Naive B cell (primary cell): ENCODE measurements around the gene NR2E1. TPM values are rescaled to one million over a fixed set of nuclear protein-coding genes. Genes with fewer than 3 reads are reported as not detected.

Source experiments
- ATAC-seq, 2 donors: fragments of 150-1000 bp; cut with Tn5 transposase; 2 replicates each; pipeline ENCODE4 v1.10.0; 2021; ENCODE audit warnings: low read depth in 2 of 2, mild to moderate bottlenecking in 2 of 2, moderate library complexity in 2 of 2
- DNase-seq: peaks from one replicate; pipeline ENCODE4 v3.0.0; 2022
- H3K27ac Mint-ChIP-seq, 6 donors: one replicate each; pipeline ENCODE4 v1.8.0; 2020 to 2022; ENCODE audit warnings: mild to moderate bottlenecking in 6 of 6, mixed read lengths in 6 of 6, moderate library complexity in 5 of 6, inconsistent platforms in 2 of 6
- H3K27me3 Mint-ChIP-seq, 3 donors: one replicate each; pipeline ENCODE4 v1.8.0; 2021 to 2022; ENCODE audit warnings: mixed read lengths in 3 of 3, mild to moderate bottlenecking in 1 of 3
- H3K36me3 Mint-ChIP-seq, 2 donors: one replicate each; pipeline ENCODE4 v1.8.0; 2020 to 2022; ENCODE audit warnings: mixed read lengths in 2 of 2, inconsistent platforms in 1 of 2, mild to moderate bottlenecking in 1 of 2
- H3K4me1 Mint-ChIP-seq, 3 donors: one replicate each; pipeline ENCODE4 v1.8.0; 2020 to 2022; ENCODE audit warnings: mixed read lengths in 3 of 3, inconsistent platforms in 1 of 3, mild to moderate bottlenecking in 1 of 3, moderate library complexity in 1 of 3
- H3K4me3 Mint-ChIP-seq, 8 donors: one replicate each; pipeline ENCODE4 v1.8.0; 2020 to 2022; ENCODE audit warnings: mild to moderate bottlenecking in 8 of 8, mixed read lengths in 8 of 8, moderate library complexity in 8 of 8, inconsistent platforms in 2 of 8
- H3K9me3 Mint-ChIP-seq, 7 donors: one replicate each; pipeline ENCODE4 v1.8.0; 2020 to 2022; ENCODE audit warnings: mixed read lengths in 7 of 7, mild to moderate bottlenecking in 5 of 7, inconsistent platforms in 2 of 7, moderate library complexity in 1 of 7
- polyA plus RNA-seq, 6 donors: library from polyadenylated mRNA; unstranded; fragments of 300-500 nt; fragmentation: Illumina TruSeq; gene quantifications; one replicate each; pipeline ENCODE4 v1.2.3, GENCODE V29; 2021; ENCODE audit warnings: low read depth in 6 of 6

NR2E1 gene
- polyA plus RNA-seq, 6 donors from 2014 or later = not detected

DNA sequence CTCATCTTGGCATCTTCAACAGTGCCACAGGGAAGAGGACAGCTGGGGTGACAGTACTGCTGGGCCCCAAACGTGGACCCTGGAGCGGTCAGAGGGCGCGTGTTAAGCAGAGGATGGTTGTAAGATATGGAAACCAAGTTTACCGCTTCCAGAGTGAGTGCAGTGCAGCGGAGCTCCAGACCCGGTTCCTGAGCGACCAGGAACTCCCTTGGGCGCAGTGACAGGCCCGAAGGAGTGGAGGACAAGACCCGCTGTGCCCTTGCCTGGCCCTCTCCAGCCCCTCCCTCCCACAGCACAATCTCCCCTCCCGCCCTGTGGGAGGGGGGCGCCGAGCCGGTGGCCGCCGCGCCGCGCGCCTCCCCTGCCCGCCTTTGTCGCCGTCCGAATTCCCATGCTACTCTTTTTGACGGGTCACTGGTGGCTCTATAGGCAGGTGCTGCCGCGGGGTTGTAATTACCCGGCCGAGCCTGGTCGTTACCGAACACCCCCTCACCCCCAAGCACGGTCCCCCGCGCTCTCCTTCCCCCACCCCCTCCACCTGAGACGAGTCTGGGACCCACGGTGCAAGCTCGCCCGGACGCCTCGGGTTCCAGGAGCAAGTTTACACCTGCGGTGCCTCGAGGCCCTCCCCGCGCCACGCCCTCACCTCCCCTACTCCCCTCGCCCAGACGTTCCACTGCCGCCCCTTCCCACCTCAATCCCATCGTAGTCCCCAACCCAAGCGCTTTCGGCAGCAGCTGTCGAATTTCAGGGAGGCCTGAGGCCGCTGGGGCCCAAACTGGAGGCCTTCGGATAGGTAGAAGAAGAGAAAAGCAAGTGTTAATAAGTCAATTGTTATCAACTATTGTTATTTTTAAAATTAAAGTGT, 3.9 kb downstream of the NR2E1 start:
- DNase-seq (no peak), ATAC-seq (no peak)
- H3K36me3 Mint-ChIP-seq = peaks cover 0 to 9% of the 10 kb centered on the region in 2 donors
- peak overlapping the region; percentile 71 to 86 (median 80) for H3K4me3 Mint-ChIP-seq
- peaks cover 0 to 10% (median 8%) of the 10 kb centered on the region in 7 donors for H3K9me3 Mint-ChIP-seq
- peaks cover 40 to 66% (median 60%) of the 10 kb centered on the region in 3 donors for H3K4me1 Mint-ChIP-seq
- peak overlapping the region in 3 of 6 donors; percentile 33 to 76 (median 76) for H3K27ac Mint-ChIP-seq
- H3K27me3 Mint-ChIP-seq = peaks cover 67 to 93% (median 82%) of the 10 kb centered on the region in 3 donors

DNA sequence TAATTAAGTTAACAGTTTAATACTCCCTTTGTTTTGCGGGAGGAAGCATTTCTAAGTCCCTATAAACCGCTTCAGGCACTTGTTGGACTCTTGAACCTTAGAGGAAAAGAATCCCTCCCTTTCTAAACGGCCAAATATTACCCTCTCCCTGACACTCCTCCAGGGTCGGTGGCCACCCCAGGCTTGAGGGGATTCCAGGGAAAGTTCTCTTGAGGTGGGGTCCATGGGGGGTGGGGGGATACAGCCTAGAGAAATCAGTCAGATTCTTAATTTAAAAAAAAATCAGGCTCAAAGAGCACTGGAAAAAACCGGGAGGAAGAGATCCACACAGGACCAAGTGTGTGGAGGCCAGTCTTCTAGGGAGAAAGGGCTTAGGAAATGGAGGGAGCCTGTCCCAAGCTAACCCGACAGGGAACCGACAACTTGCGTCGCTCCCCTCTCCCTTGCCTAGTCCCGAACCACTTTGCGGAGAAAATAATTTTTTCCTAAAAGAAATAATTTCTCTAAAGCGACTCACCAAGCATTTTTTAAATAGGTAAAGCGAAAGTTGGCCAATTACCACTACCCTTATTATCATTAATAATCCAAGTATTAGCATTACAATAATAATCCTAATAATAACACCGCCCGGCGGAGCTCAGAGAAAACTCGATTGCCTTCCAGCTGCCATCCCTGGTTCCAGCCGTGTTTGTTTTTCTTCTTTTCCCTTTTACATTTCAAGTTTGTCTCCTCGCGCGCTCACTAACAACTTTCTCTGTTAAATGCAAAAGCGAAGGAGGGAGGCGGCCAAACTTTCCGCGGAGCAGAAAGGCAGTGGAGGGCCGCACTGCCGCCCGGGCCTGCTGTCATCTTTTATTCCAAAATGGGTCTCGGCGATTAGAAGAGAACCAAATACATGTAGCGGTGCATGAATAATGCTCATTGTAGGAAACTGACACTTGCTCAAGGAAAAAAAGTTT, 4.8 kb downstream of the NR2E1 start:
- Mint-ChIP-seq H3K9me3 (peaks cover 0 to 8% (median 6%) of the 10 kb centered on the region in 7 donors), H3K36me3 (peaks cover 0 to 5% of the 10 kb centered on the region in 2 donors), H3K27ac (peak overlapping the region in 3 of 6 donors; percentile 11 to 90 (median 85)), H3K27me3 (peaks cover 67 to 93% (median 86%) of the 10 kb centered on the region in 3 donors), H3K4me1 (peaks cover 38 to 67% (median 60%) of the 10 kb centered on the region in 3 donors), H3K4me3 (peak overlapping the region; percentile 35 to 88 (median 47))
- no peak for ATAC-seq
- DNase-seq = no peak

DNA sequence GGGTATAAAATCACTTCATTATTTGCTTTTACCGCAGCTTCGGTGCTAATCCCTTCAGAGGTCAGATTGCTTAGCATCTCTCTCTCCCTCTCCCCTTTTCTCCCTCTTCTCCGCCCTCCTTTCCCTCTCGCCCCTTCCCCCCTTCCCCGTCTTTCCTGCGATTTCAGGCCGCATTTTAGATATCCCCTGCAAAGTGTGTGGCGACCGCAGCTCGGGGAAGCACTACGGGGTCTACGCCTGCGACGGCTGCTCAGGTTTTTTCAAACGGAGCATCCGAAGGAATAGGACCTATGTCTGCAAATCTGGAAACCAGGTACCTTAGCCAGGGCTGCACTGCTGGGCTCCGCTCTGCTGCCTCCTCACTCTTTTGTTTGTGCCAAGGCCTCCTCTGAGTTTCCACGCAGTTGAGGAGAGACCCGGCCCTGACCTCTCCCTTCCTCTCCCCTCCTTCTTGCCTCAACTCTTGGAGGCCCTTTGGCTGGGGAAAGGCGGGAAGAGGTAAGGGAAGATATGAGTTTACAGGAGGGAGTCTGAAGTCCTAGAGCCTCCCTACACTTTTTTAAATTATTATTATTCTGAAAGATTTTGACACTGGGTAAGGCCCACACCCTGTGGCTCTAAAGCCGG, 5.6 kb downstream of the NR2E1 start:
- ATAC-seq (no peak), DNase-seq (no peak)
- peaks cover 67 to 93% (median 86%) of the 10 kb centered on the region in 3 donors for H3K27me3 Mint-ChIP-seq
- peaks cover 35 to 67% (median 60%) of the 10 kb centered on the region in 3 donors for H3K4me1 Mint-ChIP-seq
- H3K4me3 Mint-ChIP-seq = peak overlapping the region in 3 of 8 donors; percentile 44 to 47 (median 44)
- peaks cover 0 to 5% (median 3%) of the 10 kb centered on the region in 7 donors for H3K9me3 Mint-ChIP-seq
- peaks cover 0 to 4% of the 10 kb centered on the region in 2 donors for H3K36me3 Mint-ChIP-seq
- peak overlapping the region in 4 of 6 donors; percentile 11 to 90 (median 68) for H3K27ac Mint-ChIP-seq

DNA sequence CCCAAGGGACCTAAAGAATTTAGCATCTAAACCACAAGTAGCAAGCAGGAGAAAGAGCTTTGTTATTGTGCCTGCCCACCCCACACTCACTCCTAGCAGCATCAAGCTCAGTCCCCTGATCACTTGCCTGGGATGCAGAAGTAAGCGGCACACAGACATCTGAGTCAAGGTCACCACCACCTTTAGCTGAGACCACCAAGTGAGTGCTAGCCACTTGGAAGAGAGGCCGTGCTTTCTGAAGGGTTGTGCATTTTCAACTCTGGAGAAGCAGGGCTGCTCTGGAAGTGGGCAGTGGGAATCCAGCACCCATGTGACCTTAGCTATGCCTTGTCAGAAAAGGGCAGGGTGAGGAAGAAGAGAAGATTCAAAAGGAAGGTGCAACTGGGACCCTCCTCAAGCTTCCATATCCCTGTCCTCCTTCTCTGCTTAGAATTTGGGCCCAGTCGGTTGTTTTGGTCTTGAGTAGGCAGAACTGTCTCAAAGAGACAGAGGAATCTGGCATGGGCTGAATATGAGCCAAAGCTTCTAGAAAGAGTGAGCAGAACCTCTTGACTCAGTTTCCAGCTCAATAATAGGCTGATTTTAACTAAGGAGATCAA, 6.2 kb downstream of the NR2E1 start:
- Mint-ChIP-seq H3K36me3 (peaks cover 0 to 4% of the 10 kb centered on the region in 2 donors), H3K4me1 (peaks cover 34 to 67% (median 58%) of the 10 kb centered on the region in 3 donors), H3K9me3 (peaks cover 0 to 5% (median 3%) of the 10 kb centered on the region in 7 donors), H3K27me3 (peaks cover 67 to 94% (median 86%) of the 10 kb centered on the region in 3 donors), H3K4me3 (peak overlapping the region in 1 of 8 donors; percentile 75), H3K27ac (peak overlapping the region in 1 of 6 donors; percentile 90)
- DNase-seq = no peak
- no peak for ATAC-seq

DNA sequence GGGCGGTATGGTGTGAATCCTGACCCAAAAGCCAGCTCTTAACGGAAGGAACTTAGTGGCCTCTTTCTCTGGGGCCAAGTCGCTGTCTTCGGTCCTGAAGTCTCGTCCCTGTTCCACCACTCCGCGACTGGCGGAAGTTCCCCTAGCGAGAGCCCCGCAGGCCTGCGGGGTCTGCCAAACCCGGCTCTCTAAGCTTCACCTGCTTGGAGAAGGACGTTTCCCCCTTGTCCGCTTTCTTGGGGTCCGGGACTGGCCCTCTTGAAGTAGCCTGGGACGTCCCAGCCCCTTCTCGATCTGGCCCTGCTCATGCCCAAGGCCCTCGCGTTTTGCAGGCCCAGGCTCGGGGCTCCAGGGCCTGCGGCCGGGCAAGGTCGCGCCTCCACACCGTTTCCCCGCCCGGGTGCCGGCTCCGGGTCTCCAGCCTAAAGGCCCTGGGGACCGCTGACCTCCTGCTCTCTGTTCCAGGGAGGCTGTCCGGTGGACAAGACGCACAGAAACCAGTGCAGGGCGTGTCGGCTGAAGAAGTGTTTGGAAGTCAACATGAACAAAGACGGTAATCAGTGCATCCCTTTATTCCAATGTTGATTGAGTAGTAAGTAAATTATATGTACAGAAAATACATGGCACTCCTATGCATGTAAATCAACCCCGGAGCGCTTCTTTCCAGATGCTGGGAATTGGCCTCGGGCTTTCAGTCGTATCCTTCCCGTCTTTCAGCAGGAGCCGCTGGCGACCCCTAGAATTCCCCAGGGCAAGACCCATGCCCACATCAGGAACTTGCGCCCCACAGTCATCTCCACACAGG, 8.8 kb downstream of the NR2E1 start:
- no peak for DNase-seq
- peak; percentile 68 to 79 for ATAC-seq
- peak overlapping the region in 3 of 6 donors; percentile 63 to 89 (median 78) for H3K27ac Mint-ChIP-seq
- H3K9me3 Mint-ChIP-seq = peaks cover 0 to 6% (median 3%) of the 10 kb centered on the region in 7 donors
- peaks cover 73 to 90% (median 82%) of the 10 kb centered on the region in 3 donors for H3K27me3 Mint-ChIP-seq
- peak overlapping the region in 7 of 8 donors; percentile 23 to 74 (median 45) for H3K4me3 Mint-ChIP-seq
- peaks cover 0 to 4% of the 10 kb centered on the region in 2 donors for H3K36me3 Mint-ChIP-seq
- peaks cover 23 to 43% (median 40%) of the 10 kb centered on the region in 3 donors for H3K4me1 Mint-ChIP-seq

DNA sequence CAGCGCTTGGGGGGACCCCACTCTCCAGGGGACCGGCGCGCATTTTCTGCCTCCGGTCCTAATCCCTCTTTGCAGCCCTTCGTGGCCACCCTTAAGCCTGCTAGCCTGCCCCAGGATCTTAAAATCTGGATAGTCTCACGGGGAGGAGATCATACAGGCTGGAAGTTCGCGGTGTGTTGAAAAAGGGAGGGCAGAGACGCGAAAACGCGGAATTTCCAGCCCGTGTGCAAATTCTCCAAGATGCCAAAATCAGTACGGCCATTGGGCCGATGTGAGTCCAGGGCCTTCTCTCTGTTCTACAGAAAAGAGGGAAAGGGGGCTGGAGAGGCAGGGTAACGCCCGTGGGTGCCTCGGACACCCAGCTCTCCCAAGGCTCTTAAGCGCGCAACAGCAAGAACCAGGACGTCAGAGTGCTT, 9.4 kb downstream of the NR2E1 start:
- ATAC-seq (no peak), DNase-seq (no peak)
- H3K27me3 Mint-ChIP-seq = peaks cover 76 to 90% (median 82%) of the 10 kb centered on the region in 3 donors
- H3K9me3 Mint-ChIP-seq = peaks cover 0 to 6% (median 3%) of the 10 kb centered on the region in 7 donors
- peaks cover 0 to 4% of the 10 kb centered on the region in 2 donors for H3K36me3 Mint-ChIP-seq
- H3K4me3 Mint-ChIP-seq = peak overlapping the region in 7 of 8 donors; percentile 42 to 74 (median 56)
- peaks cover 18 to 40% (median 35%) of the 10 kb centered on the region in 3 donors for H3K4me1 Mint-ChIP-seq
- peak overlapping the region in 3 of 6 donors; percentile 78 to 89 (median 78) for H3K27ac Mint-ChIP-seq

DNA sequence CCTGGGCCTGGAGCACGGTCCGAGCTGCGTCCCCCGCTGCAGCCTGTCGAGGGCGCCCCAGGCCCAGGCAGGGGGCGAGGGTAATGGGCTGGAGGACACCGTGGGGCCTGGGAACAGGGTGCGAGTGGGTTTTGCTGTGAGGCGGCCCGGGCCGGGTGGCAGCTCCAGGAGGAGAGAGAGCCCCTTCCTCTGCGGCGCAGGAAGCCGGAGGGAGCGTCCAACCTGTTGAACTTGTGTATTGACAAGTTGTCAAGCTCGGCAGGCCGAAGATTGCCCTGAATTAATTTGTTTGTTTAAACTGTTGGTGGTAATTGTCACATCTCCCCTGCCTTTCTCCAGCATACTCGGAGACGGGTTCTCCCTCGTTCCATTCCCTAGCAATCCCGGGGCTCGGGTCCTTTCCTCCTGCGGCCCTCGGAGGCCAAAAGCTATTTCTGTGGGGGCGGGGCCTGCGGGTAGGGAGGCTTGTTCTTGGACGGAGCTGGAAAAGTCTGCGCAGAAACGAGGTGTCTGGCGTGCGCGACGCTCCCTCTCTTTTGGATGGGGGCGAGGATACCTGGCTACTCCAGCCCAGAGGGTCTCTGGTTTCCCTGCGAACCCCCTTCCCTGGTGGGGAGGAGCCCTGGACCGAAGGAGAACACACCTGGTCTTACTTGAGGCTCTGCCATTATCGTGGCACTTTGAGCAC, 9.9 kb downstream of the NR2E1 start:
- ATAC-seq = no peak
- Mint-ChIP-seq H3K27me3 (peaks cover 78 to 85% (median 82%) of the 10 kb centered on the region in 3 donors), H3K27ac (peak overlapping the region in 3 of 6 donors; percentile 78 to 89 (median 78)), H3K4me3 (peak overlapping the region; percentile 42 to 74 (median 60)), H3K4me1 (peaks cover 17 to 40% (median 31%) of the 10 kb centered on the region in 3 donors), H3K9me3 (peaks cover 0 to 6% (median 3%) of the 10 kb centered on the region in 7 donors), H3K36me3 (peaks cover 0 to 4% of the 10 kb centered on the region in 2 donors)
- DNase-seq = no peak

DNA sequence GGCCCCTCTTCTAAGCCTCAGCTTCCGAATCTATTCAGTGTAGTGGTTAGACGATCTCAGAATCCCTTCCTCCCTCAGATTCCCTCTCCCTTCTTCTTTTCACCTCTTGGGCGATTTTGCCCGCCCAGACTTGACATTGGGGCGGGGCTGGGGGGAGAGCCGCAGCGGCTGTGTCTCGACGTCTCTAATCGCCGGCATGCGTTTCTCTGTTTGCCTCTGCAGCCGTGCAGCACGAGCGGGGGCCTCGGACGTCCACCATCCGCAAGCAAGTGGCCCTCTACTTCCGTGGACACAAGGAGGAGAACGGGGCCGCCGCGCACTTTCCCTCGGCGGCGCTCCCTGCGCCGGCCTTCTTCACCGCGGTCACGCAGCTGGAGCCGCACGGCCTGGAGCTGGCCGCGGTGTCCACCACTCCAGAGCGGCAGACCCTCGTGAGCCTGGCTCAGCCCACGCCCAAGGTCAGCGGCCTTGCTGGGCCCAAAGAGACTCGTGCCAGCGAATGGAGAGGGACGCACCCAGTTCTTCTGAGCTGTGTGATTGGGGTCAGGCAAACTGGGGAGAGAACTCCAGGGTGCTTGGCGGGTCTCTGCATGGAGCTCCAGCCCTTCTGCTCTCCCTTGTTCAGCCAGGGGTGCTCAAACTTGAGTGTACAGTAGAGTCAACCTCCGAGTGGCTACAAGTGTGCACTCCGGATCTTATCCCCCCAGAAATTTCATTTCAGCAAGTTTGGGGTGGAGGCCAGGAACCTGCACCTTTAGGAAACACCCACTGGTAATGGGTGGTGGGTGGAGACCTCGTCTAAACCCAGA, 10.7 kb downstream of the NR2E1 start:
- Mint-ChIP-seq H3K9me3 (peaks cover 0 to 6% (median 0%) of the 10 kb centered on the region in 7 donors), H3K4me3 (peak overlapping the region in 7 of 8 donors; percentile 42 to 74 (median 58)), H3K27me3 (peaks cover 73 to 83% (median 79%) of the 10 kb centered on the region in 3 donors), H3K36me3 (peaks cover 0 to 4% of the 10 kb centered on the region in 2 donors), H3K27ac (peak overlapping the region in 3 of 6 donors; percentile 11 to 84 (median 18)), H3K4me1 (peaks cover 10 to 32% (median 23%) of the 10 kb centered on the region in 3 donors)
- DNase-seq = no peak
- ATAC-seq = no peak

DNA sequence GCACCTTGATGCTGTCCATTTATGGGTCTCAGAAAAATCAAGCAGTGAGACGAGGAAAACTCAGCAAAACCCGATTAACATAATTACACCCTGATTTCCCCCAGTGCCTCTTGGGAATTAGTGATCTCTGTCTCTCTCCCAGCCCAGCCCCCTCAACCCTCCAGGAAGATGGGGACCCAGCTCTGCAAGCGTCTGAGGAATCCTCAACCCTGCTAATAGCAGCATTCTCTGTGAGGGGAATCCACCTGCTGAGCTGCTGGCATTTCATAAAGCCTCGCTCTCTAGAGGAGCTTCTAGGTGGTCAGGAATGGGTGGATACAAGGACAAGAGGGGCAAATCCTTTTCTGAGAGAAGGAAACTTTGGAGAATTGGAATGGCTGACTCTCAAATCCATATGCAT, 13.9 kb downstream of the NR2E1 start:
- no peaks in the 10 kb centered on the region for H3K36me3 Mint-ChIP-seq
- ATAC-seq = no peak
- no peak overlapping the region for H3K27ac Mint-ChIP-seq
- peaks cover 3 to 20% (median 15%) of the 10 kb centered on the region in 3 donors for H3K4me1 Mint-ChIP-seq
- H3K27me3 Mint-ChIP-seq = peaks cover 59 to 77% (median 65%) of the 10 kb centered on the region in 3 donors
- no peak for DNase-seq
- H3K4me3 Mint-ChIP-seq = no peak overlapping the region
- peaks cover 0 to 4% (median 0%) of the 10 kb centered on the region in 7 donors for H3K9me3 Mint-ChIP-seq

DNA sequence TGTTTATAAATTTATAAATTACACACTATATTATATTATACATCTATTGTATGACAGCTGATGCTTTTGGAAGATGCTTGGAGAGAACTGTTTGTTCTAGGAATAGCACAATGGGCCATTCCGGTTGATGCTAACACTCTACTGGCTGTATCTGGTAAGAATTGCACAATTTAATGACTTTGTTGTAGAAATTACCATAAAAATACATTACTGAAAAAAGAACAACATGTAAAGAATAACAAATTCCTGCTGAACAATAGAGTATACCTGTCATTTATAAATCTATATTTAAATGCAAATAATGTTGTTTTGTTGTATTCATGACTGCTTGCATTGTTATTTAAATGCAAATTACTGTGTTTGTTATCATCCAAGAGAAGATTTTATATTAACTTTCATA, 14.4 kb downstream of the NR2E1 start:
- no peak for DNase-seq
- H3K4me3 Mint-ChIP-seq = no peak overlapping the region
- H3K27me3 Mint-ChIP-seq = peaks cover 57 to 76% (median 68%) of the 10 kb centered on the region in 3 donors
- ATAC-seq = no peak
- H3K4me1 Mint-ChIP-seq = peaks cover 3 to 15% (median 11%) of the 10 kb centered on the region in 3 donors
- no peak overlapping the region for H3K27ac Mint-ChIP-seq
- H3K36me3 Mint-ChIP-seq = no peaks in the 10 kb centered on the region
- peaks cover 0 to 4% (median 0%) of the 10 kb centered on the region in 7 donors for H3K9me3 Mint-ChIP-seq
